Measurements from ENCODE around the gene TMEM191C.
"Not testable (repeated sequence)": the region's sequence is repeated elsewhere in the genome, so short reads cannot be mapped to it uniquely, and the experiment has no call there.

DNA sequence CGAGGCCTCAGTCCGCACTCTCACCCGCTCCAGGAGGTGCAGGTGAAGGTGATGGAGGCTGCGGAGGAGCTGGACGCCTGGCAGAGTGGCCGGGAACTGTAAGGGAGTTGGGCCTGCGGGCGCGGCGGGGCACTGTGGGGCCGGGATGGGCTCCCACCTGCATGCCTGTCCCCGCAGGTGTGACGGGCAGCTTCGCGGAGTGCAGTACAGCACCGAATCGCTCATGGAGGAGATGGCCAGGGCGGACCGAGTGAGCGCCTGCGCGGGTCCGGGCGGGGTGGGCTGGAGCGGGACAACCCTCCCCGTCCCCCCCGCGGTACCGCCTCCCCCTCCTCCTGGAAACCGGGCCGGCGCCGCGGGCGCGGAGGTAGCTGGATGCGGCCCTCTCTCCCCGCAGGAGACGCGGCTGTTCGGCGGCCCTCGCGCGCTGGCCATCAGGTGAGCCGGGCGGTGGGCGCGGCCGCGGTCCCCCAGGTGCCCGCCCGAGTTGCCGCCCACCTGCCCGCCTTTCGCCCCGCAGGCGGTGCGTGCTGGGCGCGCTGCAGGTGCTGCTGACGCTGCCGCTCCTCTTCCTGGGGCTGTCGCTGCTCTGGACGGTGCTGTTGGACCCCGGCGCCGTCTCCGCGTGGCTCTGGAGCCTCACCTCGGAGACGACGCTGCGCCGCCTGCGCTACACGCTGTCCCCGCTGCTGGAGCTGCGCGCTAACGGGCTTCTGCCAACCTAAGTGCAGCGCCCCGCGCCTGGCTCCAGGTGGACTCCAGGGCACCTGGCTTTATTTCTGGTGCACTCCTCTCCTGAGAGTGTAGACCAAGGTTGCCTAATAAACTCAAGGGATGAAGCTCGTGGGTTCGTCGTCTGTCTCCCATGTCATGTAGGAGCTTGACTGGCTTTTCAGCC, 2.2 kb downstream of the TMEM191C start:
- not testable (repeated sequence) for TF ChIP-seq ZNF274 (IDR thresholded peaks at IDR 0.05; ENCODE audit: low read depth, low read length); YY1 (IDR thresholded peaks at IDR 0.05; ENCODE audit: insufficient read depth, insufficient read length); SUZ12 (IDR thresholded peaks at IDR 0.05; ENCODE audit: extremely low read depth, insufficient read depth, insufficient read length)
